K562 (cell line): ENCODE data around the gene IL1RL1. TPM values are rescaled to one million over a fixed set of nuclear protein-coding genes. Genes with fewer than 3 reads are reported as not detected.

Experiments
- ATAC-seq: fragments of 200-7000 bp; cut with Tn5 transposase; 3 replicates; pipeline ENCODE4 v1.9.1; 2020; ENCODE audit warnings: moderate library complexity
- BruUV-seq: library from RNA; stranded (reverse); fragments of 400-500 nt; replicated peaks from 2 replicates; lab custom pipeline; 2021; lab: Mats Ljungman, UMichigan
- CTCF ChIA-PET: fragments of 300-600 bp; formaldehyde crosslinking; extraction: SDS; loops from one replicate; lab custom pipeline; 2021; ENCODE audit warnings: low intra/inter-chr PET ratio; lab: Yijun Ruan, JAX
- POLR2A ChIA-PET: fragments of 300-600, 350-650 bp; sonication (Branson Sonifier 250); formaldehyde crosslinking; extraction: SDS; loops from one replicate; lab custom pipeline; 2021; ENCODE audit warnings: antibody characterized with exemption, inconsistent platforms; lab: Yijun Ruan, JAX
- DNase-seq, 4 experiments: peaks; one replicate each; pipeline versions ENCODE4 v3.0.0 to v3.0.0-alpha.2; 2011 to 2018; ENCODE audit warnings: low spot score in 3 of 4, mixed read lengths in 3 of 4; ENCODE audit errors: extremely low read depth in 1 of 4
- FAIRE-seq: peaks from 2 replicates; lab custom pipeline; 2011; peaks lifted over from hg19 to GRCh38; lab: Jason Lieb, UNC
- H2AFZ ChIP-seq: 2 replicates; pipeline ENCODE4 v1.6.0; 2011; ENCODE audit warnings: low read depth, low read length, control low read depth, inconsistent platforms
- H3K27ac ChIP-seq: fragments of 200-600 bp; 3 replicates; pipeline ENCODE4 v1.8.0; 2011; ENCODE audit warnings: low read depth, mild to moderate bottlenecking, control low read depth, inconsistent platforms, low read length, moderate library complexity, mixed read lengths; ENCODE audit errors: extremely low read depth
- H3K27me3 ChIP-seq, 2 experiments: fragments of 300-600 bp in 1 of 2; 2 replicates in 1 of 2; 3 replicates in 1 of 2; pipeline versions ENCODE4 v1.6.0 to v1.8.0; 2011; ENCODE audit warnings: inconsistent platforms in 2 of 2, low read length in 2 of 2, mild to moderate bottlenecking in 1 of 2, mixed read lengths in 1 of 2, moderate library complexity in 1 of 2; ENCODE audit not compliant: control insufficient read depth in 2 of 2, insufficient read depth in 2 of 2
- H3K36me3 ChIP-seq: fragments of 300-600 bp; 3 replicates; pipeline ENCODE4 v1.8.0; 2011; ENCODE audit warnings: mild to moderate bottlenecking, low read length, inconsistent platforms; ENCODE audit not compliant: control insufficient read depth, insufficient read depth
- H3K4me1 ChIP-seq, 2 experiments: fragments of 200-600 bp in 1 of 2; replicated peaks in 1 of 2; 2 replicates in 1 of 2; 3 replicates in 1 of 2; pipeline versions ENCODE4 v1.5.1 to v1.8.0; 2011; ENCODE audit warnings: inconsistent platforms in 2 of 2, low read length in 2 of 2, mild to moderate bottlenecking in 1 of 2, mixed read lengths in 1 of 2, moderate library complexity in 1 of 2; ENCODE audit not compliant: control insufficient read depth in 2 of 2, insufficient read depth in 2 of 2
- H3K4me2 ChIP-seq: 2 replicates; pipeline ENCODE4 v1.6.1; 2011; ENCODE audit warnings: low read length, control low read depth, inconsistent platforms, mixed read lengths; ENCODE audit not compliant: insufficient read depth
- H3K4me3 ChIP-seq: fragments of 200-600 bp; sonication (generic), shearing (Covaris generic); 2 replicates; pipeline ENCODE4 v1.5.1; 2016; ENCODE audit warnings: control low read depth, inconsistent platforms
- H3K79me2 ChIP-seq: fragments of 200-600 bp; 3 replicates; pipeline ENCODE4 v1.8.0; 2011; ENCODE audit warnings: low read length, inconsistent platforms; ENCODE audit not compliant: control insufficient read depth, insufficient read depth
- H3K9ac ChIP-seq, 2 experiments: 2 replicates each; pipeline versions ENCODE4 v1.6.0 to v1.6.1; 2011; ENCODE audit warnings: low read depth in 2 of 2, low read length in 2 of 2, control low read depth in 1 of 2, inconsistent platforms in 1 of 2, mild to moderate bottlenecking in 1 of 2, mixed read lengths in 1 of 2; ENCODE audit not compliant: insufficient read depth in 1 of 2
- H3K9me1 ChIP-seq: one replicate; pipeline ENCODE4 v1.6.0; 2011; ENCODE audit warnings: inconsistent platforms, mild to moderate bottlenecking, low read length, moderate library complexity; ENCODE audit not compliant: control insufficient read depth, insufficient read depth
- H3K9me3 ChIP-seq: replicated peaks from 2 replicates; pipeline ENCODE4 v1.5.1; 2011; ENCODE audit warnings: low read depth, low read length, inconsistent platforms; ENCODE audit not compliant: control insufficient read depth, insufficient read depth
- H4K20me1 ChIP-seq: replicated peaks from 2 replicates; pipeline ENCODE4 v1.6.1; 2011; ENCODE audit warnings: low read length, inconsistent platforms, mixed read lengths; ENCODE audit not compliant: control insufficient read depth, insufficient read depth
- CBFA2T3 ChIP-seq: fragments of 450-650 bp; IDR thresholded peaks from 2 replicates; pipeline ENCODE4 v1.6.1; 2017
- CBFB ChIP-seq: sonication (generic); formaldehyde crosslinking; IDR thresholded peaks from 2 replicates; pipeline ENCODE4 v1.4.0; 2020; ENCODE audit warnings: mild to moderate bottlenecking, missing genetic modification reagents
- ETV5 ChIP-seq: sonication (generic); formaldehyde crosslinking; IDR thresholded peaks from 2 replicates; pipeline ENCODE4 v1.4.0; 2020; ENCODE audit warnings: low read depth, mild to moderate bottlenecking, missing genetic modification reagents
- HES1 ChIP-seq: fragments of 450-650 bp; IDR thresholded peaks from 2 replicates; pipeline ENCODE4 v1.6.1; 2016; ENCODE audit warnings: low read depth, mild to moderate bottlenecking, moderate library complexity
- HMGN3 ChIP-seq: IDR thresholded peaks from 2 replicates; pipeline ENCODE4 v1.6.1; 2011; ENCODE audit warnings: borderline replicate concordance, low read depth, mild to moderate bottlenecking, mixed read lengths, low read length; ENCODE audit not compliant: insufficient read length; ENCODE audit errors: extremely low read depth
- ID3 ChIP-seq, 2 experiments: fragments of 250-450 bp in 1 of 2; fragments of 450-650 bp in 1 of 2; sonication (Bioruptor Pico) in 1 of 2; IDR thresholded peaks; 2 replicates each; pipeline versions ENCODE4 v1.6.1 to v1.8.0; 2016 to 2021; ENCODE audit warnings: mild to moderate bottlenecking in 2 of 2, moderate library complexity in 2 of 2, missing compliant biosample characterization in 1 of 2, missing genetic modification characterization in 1 of 2
- MTA1 ChIP-seq: fragments of 450-650 bp; IDR thresholded peaks from 2 replicates; pipeline ENCODE4 v1.6.1; 2017; ENCODE audit warnings: borderline replicate concordance
- NFIX ChIP-seq: fragments of 250-450 bp; sonication (Bioruptor Pico); IDR thresholded peaks from 2 replicates; pipeline ENCODE4 v1.4.0; 2020; ENCODE audit warnings: low read depth, mild to moderate bottlenecking, moderate library complexity
- NFRKB ChIP-seq: fragments of 450-650 bp; IDR thresholded peaks from 2 replicates; pipeline ENCODE4 v1.6.1; 2016; ENCODE audit warnings: low read depth
- PPARD ChIP-seq: fragments of 250-450 bp; sonication (Bioruptor Pico); IDR thresholded peaks from 2 replicates; pipeline ENCODE4 v1.8.0; 2022; ENCODE audit warnings: inconsistent platforms, mild to moderate bottlenecking, moderate library complexity
- TBP ChIP-seq: optimal IDR thresholded peaks from 2 replicates; pipeline ENCODE3; 2011; ENCODE audit warnings: low read depth, low read length, improper control_type of control experiment
- VEZF1 ChIP-seq: fragments of 200-800 bp; sonication (Bioruptor generic); IDR thresholded peaks from 2 replicates; pipeline ENCODE4 v1.6.1; 2017; ENCODE audit warnings: missing genetic modification characterization, missing compliant biosample characterization
- ZNF134 ChIP-seq: fragments of 250-450 bp; sonication (Bioruptor Pico); conservative IDR thresholded peaks from 2 replicates; pipeline ENCODE4 v1.4.0; 2020
- ZNF24 ChIP-seq: fragments of 450-650 bp; IDR thresholded peaks from 2 replicates; pipeline ENCODE4 v1.6.1; 2016
- ZNF436 ChIP-seq: fragments of 250-450, 450-650 bp; sonication (Bioruptor Pico); formaldehyde crosslinking; IDR thresholded peaks from 2 replicates; pipeline ENCODE4 v1.7.0; 2020; ENCODE audit warnings: mild to moderate bottlenecking
- ZNF518B ChIP-seq: fragments of 250-450 bp; sonication (Bioruptor Pico); IDR thresholded peaks from 2 replicates; pipeline ENCODE4 v1.5.0; 2021; ENCODE audit warnings: mild to moderate bottlenecking, moderate library complexity
- WGBS: fragments of 100-300 bp; shearing (Covaris generic); methylation state at CpG from one replicate; pipeline ENCODE4 v1.1.6; 2016; ENCODE audit warnings: low coverage, mixed read lengths; ENCODE audit not compliant: insufficient coverage; ENCODE audit errors: missing lambda C conversion rate; 5-methylcytosine and 5-hydroxymethylcytosine counted together
- in situ Hi-C: fragments of 300-500 bp; cut with MboI; formaldehyde crosslinking; loops from 4 replicates; pipeline ENCODE4 v1.15.0; 2018; ENCODE audit warnings: inconsistent platforms, mixed read lengths
- intact Hi-C: fragments of 100-400 bp; cut with micrococcal nuclease; formaldehyde crosslinking; loops from 2 replicates; pipeline ENCODE4 v1.14.2; 2022
- polyA plus RNA-seq, 8 experiments: library from polyadenylated mRNA; depleted of rRNA in 4 of 8; stranded (reverse) in 5 of 8; unstranded in 3 of 8; fragments of >200 nt; fragmentation: Nextera tagmentation in 2 of 8; fragmentation: Illumina TruSeq in 1 of 8; extraction: Ambion mirVana in 2 of 8; extraction: Trizol in 1 of 8; gene quantifications; 2 replicates each; pipeline versions ENCODE4 v1.2.1 to v1.2.3, GENCODE V29; 2011 to 2014; ENCODE audit warnings: inconsistent platforms in 1 of 8, missing spikeins in 1 of 8
- total RNA-seq, 7 experiments: library from RNA; depleted of rRNA in 6 of 7; stranded (reverse); fragments of >200 nt in 6 of 7; fragmentation: Illumina TruSeq in 2 of 7; extraction: Trizol in 2 of 7; gene quantifications; 2 replicates each; pipeline versions ENCODE4 v1.2.1 to v1.2.3, GENCODE V29; 2011 to 2021; ENCODE audit warnings: low replicate concordance in 1 of 7

Gene IL1RL1
- total and polyA plus RNA-seq, 9 of the 15 experiments (the other 6 are each of a cell fraction or from before 2014, with no cell fraction given), result 0.06 to 3.3 (median 0.59) TPM

- H3K4me2 ChIP-seq, result no peak overlapping the region
- BruUV-seq, result no TSS peak
- H3K9me1 ChIP-seq, result no peaks in the 10 kb centered on the region
- in situ Hi-C loops, result no loop called here
- H3K27me3 ChIP-seq, result no peaks in the 10 kb centered on the region; a peak in 1 of 5 replicates
- ChIA-PET POLR2A (no interaction called here), CTCF (no interaction called here)
- H3K4me1 ChIP-seq, result no peaks in the 10 kb centered on the region
- DNase-seq (no peak), ATAC-seq (no peak), FAIRE-seq (no peak)
- no peaks in the 10 kb centered on the region for H3K36me3 ChIP-seq
- intact Hi-C loops, result no loop called here
- no peaks in the 10 kb centered on the region for H3K79me2 ChIP-seq
- no peak overlapping the region for H3K9ac ChIP-seq
- H3K4me3 ChIP-seq, result no peak overlapping the region
- no peaks in the 10 kb centered on the region for H4K20me1 ChIP-seq
- peaks cover 2% of the 10 kb centered on the region; the same call in 1 of the 2 replicates for H3K9me3 ChIP-seq
- 0% methylated on average over 1 of the region's 1 CpG for WGBS
- no peak overlapping the region for H2AFZ ChIP-seq
- H3K27ac ChIP-seq, result no peak overlapping the region
- TF ChIP-seq ZNF134 (no peak), HMGN3 (no peak), NFIX (CRISPR knock-in tag) (no peak), CBFA2T3 (no peak), ZNF518B (no peak), MTA1 (no peak), PPARD (CRISPR knock-in tag) (no peak), TBP (no peak), ZNF436 (CRISPR knock-in tag) (no peak), VEZF1 (CRISPR knock-in tag) (no peak), CBFB (CRISPR knock-in tag) (no peak), ZNF24 (no peak), ETV5 (CRISPR knock-in tag) (no peak), NFRKB (no peak), ID3 (CRISPR knock-in tag; IDR thresholded peaks at IDR 0.05) (no peak), ID3 (tag; IDR thresholded peaks at IDR 0.05) (no peak), HES1 (no peak)
These were observed 58.5 kb downstream of the IL1RL1 start for GRCh38 chr2:102369866-102370265.
